Bronchial smooth muscle cell (primary cell): ENCODE data around the gene INSRR. TPM values are rescaled to one million over a fixed set of nuclear protein-coding genes. Genes with fewer than 3 reads are reported as not detected.

Experiments
- total RNA-seq: library from RNA; depleted of rRNA; stranded (reverse); fragments of >200 nt; gene quantifications from 2 replicates; pipeline ENCODE4 v1.2.1, GENCODE V29; 2014

Gene INSRR
- total RNA-seq, result under 0.01 TPM in 1 of 2 replicates, not detected in the other

GRCh38 chr1:156858959-156859522 is at the start of gene INSRR:
Gene INSRR, minus strand, starts transcription at chr1:156859117. Its CDS starts 496 bp downstream, at chr1:156858621.

GRCh38 chr1:156893048-156893953 is 34.4 kb upstream of the INSRR start, which contains the start of gene PEAR1:
Gene PEAR1, plus strand, starts transcription at chr1:156893718. Its CDS starts 10,209 bp downstream, at chr1:156903927.

DNA sequence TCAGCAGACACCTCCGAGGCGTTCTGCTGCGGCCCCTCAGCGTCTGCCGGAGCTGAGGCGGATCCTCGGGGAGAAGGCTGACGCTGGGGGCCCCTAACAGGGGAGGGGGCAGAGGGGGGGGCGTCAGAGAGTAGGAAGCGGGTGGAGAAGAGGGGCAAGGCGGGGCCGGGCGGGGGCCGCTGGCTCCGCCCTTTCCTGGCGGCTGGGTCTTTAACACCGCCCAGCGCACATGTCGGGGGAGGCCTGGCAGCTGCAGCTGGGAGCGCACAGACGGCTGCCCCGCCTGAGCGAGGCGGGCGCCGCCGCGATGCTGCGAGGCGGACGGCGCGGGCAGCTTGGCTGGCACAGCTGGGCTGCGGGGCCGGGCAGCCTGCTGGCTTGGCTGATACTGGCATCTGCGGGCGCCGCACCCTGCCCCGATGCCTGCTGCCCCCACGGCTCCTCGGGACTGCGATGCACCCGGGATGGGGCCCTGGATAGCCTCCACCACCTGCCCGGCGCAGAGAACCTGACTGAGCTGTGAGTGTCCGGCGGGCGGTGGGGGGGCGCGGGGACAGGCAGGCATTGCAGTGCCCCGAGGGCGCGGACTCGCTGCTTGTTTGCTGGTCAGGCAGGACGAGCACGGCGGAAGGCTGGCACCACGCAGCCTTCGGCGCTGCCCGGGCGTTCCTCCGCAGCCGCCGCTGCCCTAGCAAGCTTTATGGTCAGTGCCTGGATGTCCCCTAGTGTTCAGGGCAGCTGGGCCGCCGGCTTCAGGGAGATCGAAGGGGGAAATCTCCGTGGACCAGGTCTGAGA is 1.9 kb upstream of the INSRR start, which contains the start of gene NTRK1:
Gene NTRK1 (plus strand): TSS at position 238 of the 796 bp plus-strand sequence. CDS start 70 bp downstream, at position 308.

DNA sequence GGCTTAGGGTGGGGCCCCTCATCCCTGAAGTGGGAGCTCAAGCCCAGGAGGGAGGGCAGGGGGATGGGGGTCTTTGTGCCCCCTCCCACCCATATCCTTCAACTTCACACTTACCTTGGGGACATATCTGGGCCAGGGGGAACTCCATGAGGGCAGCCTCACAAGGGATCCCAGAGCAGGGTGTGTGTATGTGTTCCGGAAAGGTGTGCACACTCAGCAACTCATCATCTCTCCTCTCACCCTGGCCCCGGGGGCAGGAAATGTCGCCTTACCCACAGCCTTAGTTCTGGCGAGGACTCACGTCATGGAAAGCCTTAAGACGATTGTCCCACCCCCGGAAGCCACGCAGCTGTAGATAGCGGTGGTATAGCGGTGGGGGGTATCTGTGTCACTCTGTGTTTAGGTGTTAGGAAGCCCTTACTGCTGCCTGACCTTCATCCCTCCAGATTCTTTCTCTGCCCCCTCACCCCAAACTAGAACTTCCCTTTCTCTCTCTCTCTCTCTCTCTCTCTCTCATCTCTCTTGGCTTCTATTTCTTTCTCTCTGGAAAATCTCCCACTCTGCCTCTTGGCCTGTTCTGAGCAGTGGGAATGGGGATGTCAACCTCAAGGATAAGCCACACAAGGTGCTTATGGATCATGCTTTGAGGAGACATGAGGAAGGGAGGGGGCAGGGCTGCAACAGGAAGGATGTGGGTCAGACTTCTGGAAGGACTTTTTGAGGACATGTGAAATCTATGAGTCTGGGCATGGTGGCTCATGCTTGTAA is 42.2 kb downstream of the INSRR start, which contains the start of gene SH2D2A:
Gene SH2D2A (minus strand): TSS at position 288 of the 768 bp plus-strand sequence. CDS start 140 bp downstream, at position 148.

Other genes starting within 250 kb of the INSRR start
- gene HAPLN2, start 239.7 kb downstream of the INSRR start, total RNA-seq, result 0.16 TPM in 1 of 2 replicates, not detected in the other
- not detected in 2 replicates for gene BCAN, start 217.0 kb downstream of the INSRR start, total RNA-seq
- gene NES, start 181.7 kb downstream of the INSRR start, total RNA-seq, result 30.8 and 63.4 TPM in 2 replicates
- 80.6 and 167 TPM in 2 replicates for gene CRABP2, start 153.5 kb downstream of the INSRR start, total RNA-seq
- 11.0 and 12.9 TPM in 2 replicates for gene METTL25B, start 130.6 kb downstream of the INSRR start, total RNA-seq
- gene ISG20L2, start 130.4 kb downstream of the INSRR start, total RNA-seq, result 5.1 and 5.5 TPM in 2 replicates
- 41.3 and 43.3 TPM in 2 replicates for gene MRPL24, start 118.0 kb downstream of the INSRR start, total RNA-seq
- 98.5 and 133 TPM in 2 replicates for gene HDGF, start 107.4 kb downstream of the INSRR start, total RNA-seq
- gene PRCC, start 91.6 kb downstream of the INSRR start, total RNA-seq, result 6.4 and 9.5 TPM in 2 replicates
- gene SH2D2A, start 42.3 kb downstream of the INSRR start, total RNA-seq, result 0.32 TPM in 1 of 2 replicates, not detected in the other
- gene NTRK1, start 1.7 kb upstream of the INSRR start, total RNA-seq, result 0.09 and 0.16 TPM in 2 replicates
- gene PEAR1, start 34.6 kb upstream of the INSRR start, total RNA-seq, result 0.09 and 2.5 TPM in 2 replicates
- not detected in 2 replicates for gene LRRC71, start 61.5 kb upstream of the INSRR start, total RNA-seq
- 20.3 and 26.0 TPM in 2 replicates for gene ARHGEF11, start 186.6 kb upstream of the INSRR start, total RNA-seq
- not detected in 2 replicates for gene ETV3L, start 240.7 kb upstream of the INSRR start, total RNA-seq